HG03159 (cell line): Measurements from ENCODE around the gene MSH6.

Source experiments
- ATAC-seq: cut with Tn5 transposase; IDR thresholded peaks from one replicate; pipeline ENCODE4 v1.9.1; 2021; ENCODE audit warnings: mild to moderate bottlenecking, moderate library complexity; ENCODE audit not compliant: unreplicated experiment

Gene MSH6

GRCh38 chr2:47782671-47783485 is at the start of gene MSH6:
MSH6 (plus strand) TSS chr2:47783145; CDS start chr2:47783234, 89 bp downstream.
- peak; percentile 82 for ATAC-seq

- peak; percentile 10 for ATAC-seq
Measured at GRCh38 chr2:47735136-47735869, 47.6 kb upstream of the MSH6 start.

GRCh38 chr2:47735912-47736311 is 47.0 kb upstream of the MSH6 start:
- peak; percentile 65 for ATAC-seq

GRCh38 chr2:47737191-47737975 is 45.6 kb upstream of the MSH6 start:
- no peak for ATAC-seq

- ATAC-seq, result no peak
Measured at GRCh38 chr2:47738331-47738730, 44.6 kb upstream of the MSH6 start.

- no peak for ATAC-seq
Measured at GRCh38 chr2:47741101-47741500, 41.8 kb upstream of the MSH6 start.

GRCh38 chr2:47741637-47742036 is 41.3 kb upstream of the MSH6 start:
- no peak for ATAC-seq

- ATAC-seq, result no peak
Measured at GRCh38 chr2:47744074-47744473, 38.9 kb upstream of the MSH6 start.

- no peak for ATAC-seq
Measured at GRCh38 chr2:47747878-47748277, 35.1 kb upstream of the MSH6 start.

- peak; percentile 42 for ATAC-seq
Measured at GRCh38 chr2:47751856-47752414, 31.0 kb upstream of the MSH6 start.

GRCh38 chr2:47767497-47767844 is 15.5 kb upstream of the MSH6 start:
- no peak for ATAC-seq

- no peak for ATAC-seq
Measured at GRCh38 chr2:47767880-47768609, 14.9 kb upstream of the MSH6 start.

- no peak for ATAC-seq
Measured at GRCh38 chr2:47769318-47769717, 13.6 kb upstream of the MSH6 start.

- no peak for ATAC-seq
Measured at GRCh38 chr2:47771211-47771610, 11.7 kb upstream of the MSH6 start.

- ATAC-seq, result no peak
Measured at GRCh38 chr2:47772343-47772742, 10.6 kb upstream of the MSH6 start.

- ATAC-seq, result no peak
Measured at GRCh38 chr2:47774567-47774966, 8.4 kb upstream of the MSH6 start.

- no peak for ATAC-seq
Measured at GRCh38 chr2:47777277-47777937, 5.5 kb upstream of the MSH6 start.

- no peak for ATAC-seq
Measured at GRCh38 chr2:47778698-47779425, 4.1 kb upstream of the MSH6 start.

GRCh38 chr2:47779426-47779790 is 3.5 kb upstream of the MSH6 start:
- no peak for ATAC-seq

GRCh38 chr2:47782381-47782670 is 619 bp upstream of the MSH6 start:
- ATAC-seq, result no peak
